Type B pancreatic cell (in vitro differentiated cells): ENCODE results near the gene IFT88. TPM values are rescaled to one million over a fixed set of nuclear protein-coding genes. Genes with fewer than 3 reads are reported as not detected.
A peak's percentile ranks its signal among the peaks of the same experiment; 100 is the strongest.

ENCODE experiments used
- DNase-seq: peaks from one replicate; pipeline ENCODE4 v3.0.0; 2021; ENCODE audit warnings: mixed read lengths; ENCODE audit not compliant: unreplicated experiment; ENCODE audit errors: extremely low spot score
- H3K27ac Mint-ChIP-seq: 2 replicates; pipeline ENCODE4 v1.8.0; 2021; ENCODE audit warnings: mild to moderate bottlenecking, mixed read lengths
- H3K27me3 Mint-ChIP-seq: 2 replicates; pipeline ENCODE4 v1.8.0; 2021; ENCODE audit warnings: mixed read lengths
- H3K36me3 Mint-ChIP-seq: 2 replicates; pipeline ENCODE4 v1.8.0; 2021; ENCODE audit warnings: mixed read lengths
- H3K4me1 Mint-ChIP-seq: one replicate; pipeline ENCODE4 v1.8.0; 2021; ENCODE audit warnings: mixed read lengths; ENCODE audit not compliant: unreplicated experiment
- H3K4me3 Mint-ChIP-seq: 2 replicates; pipeline ENCODE4 v1.8.0; 2021; ENCODE audit warnings: mild to moderate bottlenecking, mixed read lengths
- H3K9me3 Mint-ChIP-seq: 2 replicates; pipeline ENCODE4 v1.8.0; 2021; ENCODE audit warnings: mixed read lengths
- total RNA-seq: library from RNA; stranded (reverse); gene quantifications from 2 replicates; pipeline ENCODE4 v1.2.1, GENCODE V29; 2021; ENCODE audit warnings: low replicate concordance
- TF ChIP-seq, protein P1 (sequence below): fragments of 200-600 bp; sonication (generic); conservative IDR thresholded peaks from 2 replicates; pipeline ENCODE4 v1.5.0; 2021; ENCODE audit warnings: antibody characterized with exemption, mild to moderate bottlenecking

The IFT88 gene
- total RNA-seq, 1 donor from 2014 or later: 24.5 TPM

- H3K36me3 Mint-ChIP-seq: no peaks in the 10 kb centered on the region
- peaks cover 14% of the 10 kb centered on the region for H3K4me1 Mint-ChIP-seq
Measured at GRCh38 chr13:20713014-20713376, 146.0 kb downstream of the IFT88 start.

DNA sequence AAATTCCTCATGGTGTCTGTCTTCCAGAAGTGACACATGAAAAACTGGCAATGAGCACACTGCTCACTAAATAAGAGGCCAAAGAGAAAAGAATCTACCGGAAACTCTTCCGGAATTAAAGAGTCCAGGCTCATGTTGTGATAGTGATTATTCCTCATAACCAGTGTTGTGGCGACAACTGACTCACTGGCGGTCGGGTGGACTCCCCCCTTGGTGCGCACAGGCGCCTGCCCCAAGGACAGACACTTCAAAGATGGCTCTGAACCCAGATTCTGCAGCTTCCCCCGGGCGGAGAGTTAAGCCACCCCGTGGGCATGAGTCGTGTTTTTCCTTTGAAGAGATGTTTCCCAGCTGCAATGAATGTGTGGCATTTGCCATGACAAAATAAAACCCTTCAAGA lies 146.8 kb downstream of the IFT88 start:
- peaks cover 14% of the 10 kb centered on the region for H3K4me1 Mint-ChIP-seq
- H3K36me3 Mint-ChIP-seq: no peaks in the 10 kb centered on the region
- no peak overlapping the region for H3K4me3 Mint-ChIP-seq
- H3K27ac Mint-ChIP-seq: no peak overlapping the region
- TF ChIP-seq, protein P1, sequence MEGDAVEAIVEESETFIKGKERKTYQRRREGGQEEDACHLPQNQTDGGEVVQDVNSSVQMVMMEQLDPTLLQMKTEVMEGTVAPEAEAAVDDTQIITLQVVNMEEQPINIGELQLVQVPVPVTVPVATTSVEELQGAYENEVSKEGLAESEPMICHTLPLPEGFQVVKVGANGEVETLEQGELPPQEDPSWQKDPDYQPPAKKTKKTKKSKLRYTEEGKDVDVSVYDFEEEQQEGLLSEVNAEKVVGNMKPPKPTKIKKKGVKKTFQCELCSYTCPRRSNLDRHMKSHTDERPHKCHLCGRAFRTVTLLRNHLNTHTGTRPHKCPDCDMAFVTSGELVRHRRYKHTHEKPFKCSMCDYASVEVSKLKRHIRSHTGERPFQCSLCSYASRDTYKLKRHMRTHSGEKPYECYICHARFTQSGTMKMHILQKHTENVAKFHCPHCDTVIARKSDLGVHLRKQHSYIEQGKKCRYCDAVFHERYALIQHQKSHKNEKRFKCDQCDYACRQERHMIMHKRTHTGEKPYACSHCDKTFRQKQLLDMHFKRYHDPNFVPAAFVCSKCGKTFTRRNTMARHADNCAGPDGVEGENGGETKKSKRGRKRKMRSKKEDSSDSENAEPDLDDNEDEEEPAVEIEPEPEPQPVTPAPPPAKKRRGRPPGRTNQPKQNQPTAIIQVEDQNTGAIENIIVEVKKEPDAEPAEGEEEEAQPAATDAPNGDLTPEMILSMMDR: no peak
- no peak for DNase-seq
- H3K27me3 Mint-ChIP-seq: peaks cover 15% of the 10 kb centered on the region
- H3K9me3 Mint-ChIP-seq: no peaks in the 10 kb centered on the region

More at GRCh38 chr13:20713014-20713376, 146.0 kb downstream of the IFT88 start:
- no peak for DNase-seq
- TF ChIP-seq, protein P1: no peak
- H3K27me3 Mint-ChIP-seq: peaks cover 15% of the 10 kb centered on the region
- H3K9me3 Mint-ChIP-seq: no peaks in the 10 kb centered on the region
- no peak overlapping the region for H3K27ac Mint-ChIP-seq
- H3K4me3 Mint-ChIP-seq: peak overlapping the region; percentile 65

GRCh38 chr13:20714161-20714560 lies 147.2 kb downstream of the IFT88 start:
- no peak overlapping the region for H3K27ac Mint-ChIP-seq
- H3K4me3 Mint-ChIP-seq: no peak overlapping the region
- peaks cover 15% of the 10 kb centered on the region for H3K27me3 Mint-ChIP-seq
- TF ChIP-seq, protein P1: no peak
- H3K4me1 Mint-ChIP-seq: peaks cover 14% of the 10 kb centered on the region
- DNase-seq: no peak
- H3K9me3 Mint-ChIP-seq: no peaks in the 10 kb centered on the region
- no peaks in the 10 kb centered on the region for H3K36me3 Mint-ChIP-seq

DNA sequence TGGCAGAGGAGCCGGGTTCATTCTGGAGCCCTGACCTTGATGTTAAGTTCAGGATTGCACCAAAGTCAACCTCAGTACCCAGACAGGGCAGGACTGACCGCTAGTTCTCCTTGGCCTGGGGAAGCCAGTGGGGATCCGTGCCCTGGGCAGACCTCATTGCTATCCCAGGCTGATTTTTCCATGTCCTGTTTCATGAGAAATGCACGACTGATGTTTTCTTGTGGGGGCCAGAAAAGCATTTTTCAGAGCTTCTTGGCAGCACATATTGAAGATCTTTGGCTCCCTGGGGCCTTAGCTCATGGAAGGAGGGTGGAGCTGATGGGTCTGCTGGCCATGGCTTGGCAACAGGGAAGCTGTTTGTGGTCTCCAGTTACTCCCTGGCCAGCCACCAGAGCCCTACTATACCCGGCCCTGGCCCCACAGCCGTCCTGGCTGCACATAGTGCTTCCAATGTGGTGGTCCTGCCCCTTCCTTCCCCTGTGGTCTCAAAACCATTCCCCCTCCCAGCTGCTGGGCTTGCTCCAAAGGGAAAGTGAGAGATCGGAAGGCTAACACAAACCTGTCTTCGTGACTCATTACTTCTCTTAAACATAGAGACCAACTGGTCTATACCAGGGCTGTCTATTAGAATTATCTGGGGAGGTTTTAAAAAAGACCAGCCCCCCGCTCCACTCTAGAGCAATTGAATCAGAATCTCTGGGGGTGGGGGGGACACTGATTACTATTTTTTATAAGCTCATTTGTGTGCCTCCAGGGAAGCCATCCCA lies 147.8 kb downstream of the IFT88 start:
- Mint-ChIP-seq H3K27me3 (peaks cover 15% of the 10 kb centered on the region), H3K36me3 (no peaks in the 10 kb centered on the region), H3K9me3 (no peaks in the 10 kb centered on the region), H3K27ac (no peak overlapping the region), H3K4me3 (no peak overlapping the region), H3K4me1 (peaks cover 14% of the 10 kb centered on the region)
- TF ChIP-seq, protein P1: no peak
- no peak for DNase-seq

DNA sequence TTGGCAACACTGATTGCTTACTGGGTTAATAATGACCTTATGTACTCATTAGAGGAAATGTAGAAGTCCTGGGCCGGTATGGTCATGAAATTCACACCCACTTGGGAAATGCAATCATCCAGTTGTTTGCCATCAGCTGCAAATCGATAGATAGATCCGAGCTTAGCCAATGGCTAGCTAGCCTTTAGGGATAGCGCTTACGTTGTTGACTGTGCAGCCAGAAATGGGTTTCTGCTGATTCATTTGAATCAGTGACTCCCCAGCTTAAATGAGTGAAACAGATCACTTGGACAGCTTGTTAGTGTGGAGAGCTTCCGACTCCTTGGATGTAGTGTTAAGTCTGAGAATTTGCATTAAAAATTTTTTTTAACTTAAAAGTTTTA lies 148.4 kb downstream of the IFT88 start:
- peaks cover 15% of the 10 kb centered on the region for H3K27me3 Mint-ChIP-seq
- TF ChIP-seq, protein P1: no peak
- peaks cover 14% of the 10 kb centered on the region for H3K4me1 Mint-ChIP-seq
- H3K36me3 Mint-ChIP-seq: no peaks in the 10 kb centered on the region
- DNase-seq: no peak
- no peak overlapping the region for H3K4me3 Mint-ChIP-seq
- H3K9me3 Mint-ChIP-seq: no peaks in the 10 kb centered on the region
- no peak overlapping the region for H3K27ac Mint-ChIP-seq
